Fibroblast of villous mesenchyme (primary cell): ENCODE measurements around the gene IL22RA2. TPM values are rescaled to one million over a fixed set of nuclear protein-coding genes. Genes with fewer than 3 reads are reported as not detected.
"Not testable (repeated sequence)": the region's sequence is repeated elsewhere in the genome, so short reads cannot be mapped to it uniquely, and the experiment has no call there.

Experiments used
- DNase-seq: peaks from one replicate; pipeline ENCODE4 v3.0.0-alpha.2; 2010; ENCODE audit warnings: low read depth
- H3K4me3 ChIP-seq: 2 replicates; pipeline ENCODE4 v1.5.1; 2011; ENCODE audit warnings: low read depth, mild to moderate bottlenecking, low read length
- total RNA-seq: library from RNA; depleted of rRNA; stranded (reverse); fragments of >200 nt; gene quantifications from 2 replicates; pipeline ENCODE4 v1.2.3, GENCODE V29; 2012
- TF ChIP-seq, protein P1 (sequence below): IDR thresholded peaks from 2 replicates; pipeline ENCODE4 v1.5.1; 2012; ENCODE audit warnings: low read depth, mild to moderate bottlenecking, low read length; ENCODE audit not compliant: insufficient read depth

Gene IL22RA2
- total RNA-seq, 1 donor, result not detected

DNA sequence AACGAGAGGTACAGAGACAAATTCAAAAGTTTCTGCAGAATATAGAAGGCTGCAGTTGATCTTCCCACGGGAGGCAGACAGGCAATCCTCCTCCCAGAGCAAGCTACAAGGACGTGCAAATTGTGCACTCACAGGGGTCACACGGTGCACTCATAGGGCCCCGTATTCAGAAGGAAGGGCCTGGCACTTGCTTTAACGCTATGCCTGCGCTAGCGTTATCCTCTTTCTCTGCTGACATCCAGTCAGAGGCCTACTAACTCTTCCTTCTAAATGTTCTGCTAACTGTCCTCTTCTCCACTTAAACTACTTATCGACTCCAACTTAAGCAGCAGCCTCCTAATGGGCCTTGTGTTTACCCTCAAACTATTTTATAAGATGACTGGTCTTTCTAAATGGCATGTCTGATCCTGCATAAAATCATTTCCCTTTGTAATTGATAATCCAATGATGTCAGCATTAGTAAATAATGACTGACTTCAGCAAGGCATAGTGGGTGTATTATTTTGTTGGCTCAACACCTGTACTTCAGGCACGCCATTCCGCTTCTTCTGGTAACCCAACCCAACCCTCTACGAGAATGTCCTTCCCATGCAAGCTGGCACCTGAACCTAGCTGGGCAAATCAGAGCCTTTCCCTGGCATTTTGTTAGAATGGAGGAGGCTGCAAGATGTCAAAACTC, 43.6 kb upstream of the IL22RA2 start:
- no peak for DNase-seq
- TF ChIP-seq, protein P1, sequence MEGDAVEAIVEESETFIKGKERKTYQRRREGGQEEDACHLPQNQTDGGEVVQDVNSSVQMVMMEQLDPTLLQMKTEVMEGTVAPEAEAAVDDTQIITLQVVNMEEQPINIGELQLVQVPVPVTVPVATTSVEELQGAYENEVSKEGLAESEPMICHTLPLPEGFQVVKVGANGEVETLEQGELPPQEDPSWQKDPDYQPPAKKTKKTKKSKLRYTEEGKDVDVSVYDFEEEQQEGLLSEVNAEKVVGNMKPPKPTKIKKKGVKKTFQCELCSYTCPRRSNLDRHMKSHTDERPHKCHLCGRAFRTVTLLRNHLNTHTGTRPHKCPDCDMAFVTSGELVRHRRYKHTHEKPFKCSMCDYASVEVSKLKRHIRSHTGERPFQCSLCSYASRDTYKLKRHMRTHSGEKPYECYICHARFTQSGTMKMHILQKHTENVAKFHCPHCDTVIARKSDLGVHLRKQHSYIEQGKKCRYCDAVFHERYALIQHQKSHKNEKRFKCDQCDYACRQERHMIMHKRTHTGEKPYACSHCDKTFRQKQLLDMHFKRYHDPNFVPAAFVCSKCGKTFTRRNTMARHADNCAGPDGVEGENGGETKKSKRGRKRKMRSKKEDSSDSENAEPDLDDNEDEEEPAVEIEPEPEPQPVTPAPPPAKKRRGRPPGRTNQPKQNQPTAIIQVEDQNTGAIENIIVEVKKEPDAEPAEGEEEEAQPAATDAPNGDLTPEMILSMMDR, result no peak
- peak overlapping the region; percentile 86 for H3K4me3 ChIP-seq

DNA sequence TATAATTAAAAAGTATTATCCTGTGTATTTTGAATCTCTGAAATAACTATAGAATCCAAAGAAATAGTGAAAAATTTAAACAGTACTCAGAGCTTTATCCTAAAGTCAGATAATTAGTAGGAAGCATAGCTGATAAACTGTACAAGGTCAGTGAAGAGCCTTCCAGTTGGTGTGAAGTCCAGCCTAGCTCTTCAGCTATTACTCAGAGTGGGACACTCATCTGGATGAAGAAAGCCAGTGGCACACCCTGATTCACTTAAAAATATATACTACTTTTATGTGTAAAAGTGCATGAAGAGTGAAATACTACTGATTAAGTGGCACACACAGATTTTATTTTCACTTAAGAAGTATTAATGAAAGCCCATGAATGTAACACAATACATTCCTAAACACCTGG, 42.7 kb upstream of the IL22RA2 start:
- no peak for DNase-seq
- H3K4me3 ChIP-seq, result no peak overlapping the region
- TF ChIP-seq, protein P1, result no peak

DNA sequence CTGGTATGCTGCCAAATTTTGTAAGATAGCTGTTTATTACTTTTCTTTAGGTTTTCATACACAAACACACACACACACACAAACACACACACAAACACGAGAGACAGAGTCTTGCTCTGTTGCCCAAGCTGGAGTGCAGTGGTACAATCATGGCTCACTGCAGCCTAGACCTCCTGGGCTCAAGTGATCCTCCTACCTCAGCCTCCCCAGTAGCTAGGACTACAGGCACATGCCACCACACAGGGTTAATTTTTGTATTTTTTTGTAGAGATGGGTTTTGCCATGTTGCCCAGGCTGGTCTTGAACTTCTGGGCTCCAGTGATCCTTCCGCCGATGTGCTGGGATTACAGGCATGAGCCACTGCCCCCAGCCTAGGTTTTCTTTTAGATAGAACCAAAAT, 42.2 kb upstream of the IL22RA2 start:
- DNase-seq, H3K4me3 ChIP-seq: not testable (repeated sequence)

- TF ChIP-seq, protein P1, result no peak
- DNase-seq, result no peak
- no peak overlapping the region for H3K4me3 ChIP-seq
Measured at GRCh38 chr6:137214931-137215330, 41.5 kb upstream of the IL22RA2 start.

DNA sequence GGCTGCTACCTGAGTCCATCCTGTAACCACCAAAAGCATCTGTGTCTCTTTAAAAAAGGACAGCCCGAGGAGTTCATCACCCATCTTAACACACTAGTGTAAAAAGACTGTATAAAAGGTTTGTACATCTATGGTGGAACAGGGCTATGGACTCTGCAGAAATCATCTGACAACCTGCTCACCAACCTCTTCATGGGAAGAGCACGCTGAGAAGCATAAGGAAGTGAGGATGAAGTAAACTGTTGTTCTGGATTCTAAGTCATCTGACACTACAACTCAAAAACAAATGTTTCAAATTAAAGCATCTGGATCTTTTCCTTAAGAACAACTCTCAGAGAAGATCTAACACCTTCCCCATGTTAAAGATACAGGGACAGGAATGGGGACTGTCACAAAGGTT, 40.4 kb upstream of the IL22RA2 start:
- no peak overlapping the region for H3K4me3 ChIP-seq
- DNase-seq, result no peak
- TF ChIP-seq, protein P1, result no peak

DNA sequence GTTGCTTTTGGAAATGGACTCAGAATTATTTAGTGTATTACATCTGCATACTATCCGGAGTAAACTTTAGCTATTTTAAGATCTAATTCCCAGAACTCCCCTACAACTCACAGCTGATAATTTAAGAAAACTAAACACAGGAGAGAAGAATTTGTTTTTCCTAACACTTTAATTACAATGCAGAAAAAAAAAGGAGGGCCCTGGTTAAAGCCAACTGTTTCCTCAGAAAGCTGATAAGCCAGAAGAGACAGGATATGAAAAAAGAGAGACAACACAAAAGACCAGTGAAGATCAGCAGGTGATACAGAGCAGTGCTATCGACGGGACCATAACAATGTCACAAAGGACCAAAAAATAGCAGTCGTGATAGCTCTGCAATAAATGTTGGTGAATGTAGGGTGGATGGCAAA, 39.9 kb upstream of the IL22RA2 start:
- no peak overlapping the region for H3K4me3 ChIP-seq
- no peak for DNase-seq
- TF ChIP-seq, protein P1, result no peak

DNA sequence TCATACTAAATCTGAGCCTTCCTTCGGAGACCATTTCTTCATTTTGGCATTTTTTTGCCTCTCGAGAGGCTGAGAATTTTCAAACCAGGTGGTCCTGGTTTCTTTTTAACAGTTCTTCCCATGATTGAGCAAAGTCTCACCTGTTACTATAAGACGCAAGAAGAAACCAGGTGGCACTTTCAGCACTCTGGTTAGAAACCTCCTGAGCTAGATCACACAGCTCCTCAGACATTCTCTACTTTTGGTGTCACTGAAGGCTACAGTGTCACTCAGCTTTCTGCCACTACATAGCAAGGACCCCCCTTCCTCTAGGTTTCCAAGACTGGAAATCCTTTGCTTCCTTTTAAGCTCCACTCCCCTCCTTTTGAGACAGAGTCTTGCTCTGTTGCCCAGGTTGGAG, 38.5 kb upstream of the IL22RA2 start:
- H3K4me3 ChIP-seq, result no peak overlapping the region
- no peak for DNase-seq
- TF ChIP-seq, protein P1, result no peak
